Ovary (tissue), 9 donors: Measurements from ENCODE around the gene CDKAL1. TPM values are rescaled to one million over a fixed set of nuclear protein-coding genes. Genes with fewer than 3 reads are reported as not detected.

Experiments used
- DNase-seq, 5 donors: peaks; one replicate each; pipeline ENCODE4 v3.0.0-alpha.2; 2019 to 2020
- H3K27ac ChIP-seq, 2 donors: fragments of 200-600 bp; one replicate each; pipeline versions ENCODE4 v1.5.1 to v1.8.0; 2019 to 2022
- H3K27me3 ChIP-seq: fragments of 200-600 bp; one replicate; pipeline ENCODE4 v1.8.0; 2022
- H3K36me3 ChIP-seq: fragments of 200-600 bp; sonication (generic); one replicate; pipeline ENCODE4 v1.5.1; 2019
- H3K4me1 ChIP-seq: one replicate; pipeline ENCODE4 v1.8.1; 2013; ENCODE audit warnings: mild to moderate bottlenecking, moderate library complexity; ENCODE audit not compliant: insufficient read depth
- H3K4me3 ChIP-seq: fragments of 200-600 bp; sonication (generic); one replicate; pipeline ENCODE4 v1.5.1; 2017
- H3K9me3 ChIP-seq, 2 donors: fragments of 200-600 bp in 1 of 2; sonication (generic) in 1 of 2; one replicate each; pipeline versions ENCODE4 v1.5.1 to v1.8.1; 2013 to 2019; ENCODE audit warnings: mild to moderate bottlenecking in 1 of 2, moderate library complexity in 1 of 2
- EP300 ChIP-seq: sonication (generic); formaldehyde crosslinking; IDR thresholded peaks from one replicate; pipeline ENCODE4 v1.6.1; 2017; ENCODE audit warnings: antibody characterized with exemption
- POLR2A ChIP-seq: fragments of 450-650 bp; IDR thresholded peaks from one replicate; pipeline ENCODE4 v1.6.1; 2017; ENCODE audit warnings: antibody characterized with exemption, mild to moderate bottlenecking, moderate library complexity
- WGBS, 3 donors: extraction: QIAGEN DNeasy Blood & Tissue Kit in 1 of 3; methylation state at CpG; one replicate each; pipeline versions ENCODE4 v1.1.5 to v1.1.7; 2013 to 2017; 5-methylcytosine and 5-hydroxymethylcytosine counted together
- intact Hi-C, 4 donors: fragments of 100-400 bp; cut with DNase I; formaldehyde crosslinking; loops; one replicate each; pipeline versions ENCODE4 v1.11.0 to v1.15.1; 2022 to 2023
- polyA plus RNA-seq, 2 donors: library from polyadenylated mRNA; stranded (reverse); fragments of 200-250 nt in 1 of 2; fragments of 350-450 nt in 1 of 2; fragmentation: Illumina TruSeq in 1 of 2; extraction: RNeasy Lipid Tissue Mini Kit (QIAGEN cat#74804) in 1 of 2; gene quantifications; one replicate each; pipeline ENCODE4 v1.2.3, GENCODE V29; 2013 to 2014
- total RNA-seq, 7 donors: library from RNA; depleted of rRNA in 2 of 7; stranded (reverse); fragments of >200 nt in 2 of 7; fragmentation: NEBNext Ultra II Directional in 3 of 7; extraction: Animal tissue kit (Norgen Biotek cat#: 25700) in 3 of 7; gene quantifications; one replicate each; pipeline versions ENCODE4 v1.1.0 to v1.2.4, GENCODE V29; 2016 to 2023
- TF ChIP-seq, protein P1 (sequence below), 3 donors: fragments of 450-650 bp in 2 of 3; fragments of 200-600 bp in 1 of 3; IDR thresholded peaks; one replicate each; pipeline versions ENCODE4 v1.5.1 to v1.8.0; 2016 to 2022; ENCODE audit warnings: antibody characterized with exemption in 3 of 3, mild to moderate bottlenecking in 1 of 3
- donor health status: DM: no; HTN: no; CAD: no; lungs with moderate emphysema.
- donor health status: DM: no; HTN: no; CAD: no.
- donor health status: Bipolar disorder and iron deficiency.
- donor health status: DM: yes; HTN: yes; CAD: no.
- donor health status: DM: no; HTN: no; CAD: no.
- donor health status: DM: yes; HTN: yes; CAD: no.

Gene CDKAL1
- total and polyA plus RNA-seq, 9 donors: 6.8 to 21.3 (median 18.9) TPM

DNA sequence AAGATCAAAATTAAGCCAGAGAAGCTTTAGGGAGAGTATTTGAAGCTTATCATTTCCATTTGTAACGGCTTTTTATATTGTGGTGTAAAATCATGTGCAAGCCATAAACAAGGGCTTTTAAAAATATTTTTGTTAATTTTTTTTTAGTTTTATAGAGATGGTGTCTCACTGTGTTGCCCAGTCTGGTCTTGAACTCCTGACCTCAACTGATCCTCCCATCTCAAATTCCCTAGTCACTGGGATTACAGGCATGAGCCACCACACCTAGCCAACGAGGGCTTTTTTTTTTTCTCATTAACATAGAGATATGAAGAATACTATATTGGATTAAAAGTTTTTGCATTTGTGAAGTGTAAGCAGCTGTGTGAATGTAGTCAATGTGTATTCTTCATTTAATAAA lies 29.1 kb downstream of the CDKAL1 start:
- H3K4me3 ChIP-seq: no peak overlapping the region
- DNase-seq: no peak
- intact Hi-C loops: loop anchor here in 1 of 4 donors (10.0 kb wide), 1 partner anchor 1021 kb away; no protein-coding TSS in a partner anchor
- H3K27me3 ChIP-seq: no peaks in the 10 kb centered on the region
- H3K9me3 ChIP-seq: no peaks in the 10 kb centered on the region
- peaks cover 1% of the 10 kb centered on the region for H3K4me1 ChIP-seq
- TF ChIP-seq POLR2A: no peak
- TF ChIP-seq EP300: no peak
- TF ChIP-seq, protein P1, sequence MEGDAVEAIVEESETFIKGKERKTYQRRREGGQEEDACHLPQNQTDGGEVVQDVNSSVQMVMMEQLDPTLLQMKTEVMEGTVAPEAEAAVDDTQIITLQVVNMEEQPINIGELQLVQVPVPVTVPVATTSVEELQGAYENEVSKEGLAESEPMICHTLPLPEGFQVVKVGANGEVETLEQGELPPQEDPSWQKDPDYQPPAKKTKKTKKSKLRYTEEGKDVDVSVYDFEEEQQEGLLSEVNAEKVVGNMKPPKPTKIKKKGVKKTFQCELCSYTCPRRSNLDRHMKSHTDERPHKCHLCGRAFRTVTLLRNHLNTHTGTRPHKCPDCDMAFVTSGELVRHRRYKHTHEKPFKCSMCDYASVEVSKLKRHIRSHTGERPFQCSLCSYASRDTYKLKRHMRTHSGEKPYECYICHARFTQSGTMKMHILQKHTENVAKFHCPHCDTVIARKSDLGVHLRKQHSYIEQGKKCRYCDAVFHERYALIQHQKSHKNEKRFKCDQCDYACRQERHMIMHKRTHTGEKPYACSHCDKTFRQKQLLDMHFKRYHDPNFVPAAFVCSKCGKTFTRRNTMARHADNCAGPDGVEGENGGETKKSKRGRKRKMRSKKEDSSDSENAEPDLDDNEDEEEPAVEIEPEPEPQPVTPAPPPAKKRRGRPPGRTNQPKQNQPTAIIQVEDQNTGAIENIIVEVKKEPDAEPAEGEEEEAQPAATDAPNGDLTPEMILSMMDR (IDR thresholded peaks at IDR 0.05): no peak
- no peaks in the 10 kb centered on the region for H3K36me3 ChIP-seq
- WGBS, 3 donors: 93 to 95% (median 94%) methylated on average over 2 of the region's 2 CpGs
- H3K27ac ChIP-seq: no peak overlapping the region

- Histone ChIP-seq H3K4me1 (peaks cover 1% of the 10 kb centered on the region), H3K27me3 (no peaks in the 10 kb centered on the region), H3K27ac (no peak overlapping the region), H3K9me3 (no peaks in the 10 kb centered on the region), H3K36me3 (no peaks in the 10 kb centered on the region), H3K4me3 (no peak overlapping the region)
- TF ChIP-seq EP300 (no peak), POLR2A (no peak)
- TF ChIP-seq, protein P1 (IDR thresholded peaks at IDR 0.05): peak in 2 of 3 donors; percentile 16 to 47
- intact Hi-C loops: loop anchor here in 1 of 4 donors (10.0 kb wide), 1 partner anchor 1021 kb away; no protein-coding TSS in a partner anchor
- DNase-seq: no peak
Measured at GRCh38 chr6:20564269-20564668, 30.0 kb downstream of the CDKAL1 start.

- H3K4me1 ChIP-seq: peaks cover 1% of the 10 kb centered on the region
- DNase-seq: no peak
- H3K27ac ChIP-seq: no peak overlapping the region
- WGBS, 3 donors: 73 to 83% (median 77%) methylated on average over 2 of the region's 2 CpGs
- H3K9me3 ChIP-seq: no peaks in the 10 kb centered on the region
- intact Hi-C loops: loop anchor here in 3 of 4 donors (5.0 to 10.0 kb wide), 2 partner anchors 1020 to 1023 kb away; no protein-coding TSS in a partner anchor
- TF ChIP-seq EP300 (no peak), POLR2A (no peak)
- TF ChIP-seq, protein P1 (IDR thresholded peaks at IDR 0.05): no peak
- no peaks in the 10 kb centered on the region for H3K36me3 ChIP-seq
- H3K27me3 ChIP-seq: no peaks in the 10 kb centered on the region
- no peak overlapping the region for H3K4me3 ChIP-seq
Measured at GRCh38 chr6:20564777-20565176, 30.5 kb downstream of the CDKAL1 start.

DNA sequence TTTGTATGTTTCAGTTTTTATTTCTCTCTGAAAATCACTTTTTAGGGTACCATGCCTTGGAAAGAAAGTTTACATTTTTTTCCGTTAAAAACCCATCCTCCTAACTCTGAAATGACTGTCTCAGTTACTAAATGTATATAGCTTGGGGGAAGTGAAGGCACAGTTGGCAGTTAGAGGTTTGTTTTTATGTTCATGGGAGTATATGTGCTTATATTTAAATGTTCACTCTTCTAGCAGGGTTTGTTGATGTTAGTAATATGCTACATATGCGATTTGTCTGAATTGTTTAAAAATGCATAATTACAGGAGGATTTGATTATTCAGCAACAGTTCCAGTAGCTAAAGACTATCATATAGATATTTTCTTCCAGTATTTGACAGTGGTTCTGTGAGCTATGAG lies 31.1 kb downstream of the CDKAL1 start:
- Histone ChIP-seq H3K27ac (no peak overlapping the region), H3K4me3 (no peak overlapping the region), H3K27me3 (no peaks in the 10 kb centered on the region), H3K4me1 (no peaks in the 10 kb centered on the region), H3K9me3 (no peaks in the 10 kb centered on the region), H3K36me3 (no peaks in the 10 kb centered on the region)
- DNase-seq: no peak
- TF ChIP-seq, protein P1 (IDR thresholded peaks at IDR 0.05): no peak
- TF ChIP-seq POLR2A (no peak), EP300 (no peak)
- WGBS, 3 donors: 88 to 94% (median 89%) methylated on average over 2 of the region's 2 CpGs
- intact Hi-C loops: loop anchor here in 3 of 4 donors (5.0 to 10.0 kb wide), 2 partner anchors 1019 to 1022 kb away; no protein-coding TSS in a partner anchor
